GM12878 (cell line): Measurements from ENCODE around the gene CACNA2D3. TPM values are rescaled to one million over a fixed set of nuclear protein-coding genes. Genes with fewer than 3 reads are reported as not detected.

Experiments used
- ATAC-seq: fragments of 200-7000 bp; cut with Tn5 transposase; 3 replicates; pipeline ENCODE4 v1.9.1; 2020; ENCODE audit warnings: mild to moderate bottlenecking, moderate library complexity
- BruUV-seq: library from RNA; stranded (reverse); fragments of 400-500 nt; replicated peaks from 2 replicates; lab custom pipeline; 2021; lab: Mats Ljungman, UMichigan
- CTCF ChIA-PET: fragments of 300-600 bp; sonication (Branson Sonifier 250); formaldehyde crosslinking; extraction: SDS; loops from one replicate; lab custom pipeline; 2021; ENCODE audit warnings: inconsistent platforms; lab: Yijun Ruan, JAX
- POLR2A ChIA-PET: fragments of 350-600 bp; formaldehyde crosslinking; extraction: SDS; loops from one replicate; lab custom pipeline; 2021; ENCODE audit warnings: inconsistent platforms; lab: Charles Lee
- RAD21 ChIA-PET: fragments of 300-600 bp; sonication (Branson Sonifier 250); formaldehyde crosslinking; loops from one replicate; lab custom pipeline; 2023; ENCODE audit warnings: antibody characterized with exemption; ENCODE audit not compliant: unreplicated experiment; lab: Charles Lee
- SMC1A ChIA-PET: fragments of 300-600 bp; sonication (Branson Sonifier 250); formaldehyde crosslinking; loops from one replicate; lab custom pipeline; 2023; ENCODE audit not compliant: unreplicated experiment, uncharacterized antibody; lab: Charles Lee
- DNase-seq: peaks from one replicate; pipeline ENCODE4 v3.0.0-alpha.2; 2011; ENCODE audit warnings: low read depth, low spot score
- FAIRE-seq: peaks from 3 replicates; lab custom pipeline; 2011; peaks lifted over from hg19 to GRCh38; lab: Jason Lieb, UNC
- H2AFZ ChIP-seq: 2 replicates; pipeline ENCODE4 v1.6.0; 2011; ENCODE audit warnings: low read depth, low read length, control low read depth; ENCODE audit not compliant: control insufficient read depth
- H3K27ac ChIP-seq: 2 replicates; pipeline ENCODE4 v1.5.1; 2011; ENCODE audit warnings: control low read depth; ENCODE audit not compliant: control insufficient read depth, insufficient read depth
- H3K27me3 ChIP-seq, 2 experiments: replicated peaks in 1 of 2; 2 replicates each; pipeline versions ENCODE4 v1.6.0 to v1.6.1; 2011; ENCODE audit warnings: low read length in 1 of 2; ENCODE audit not compliant: control insufficient read depth in 2 of 2, insufficient read depth in 2 of 2
- H3K36me3 ChIP-seq, 2 experiments: 2 replicates each; pipeline ENCODE4 v1.5.1; 2011; ENCODE audit warnings: low read length in 1 of 2; ENCODE audit not compliant: control insufficient read depth in 2 of 2, insufficient read depth in 2 of 2
- H3K4me1 ChIP-seq: 2 replicates; pipeline ENCODE4 v1.6.1; 2011; ENCODE audit warnings: mild to moderate bottlenecking, low read length, moderate library complexity, mixed read lengths; ENCODE audit not compliant: control insufficient read depth, insufficient read depth
- H3K4me2 ChIP-seq: 2 replicates; pipeline ENCODE4 v1.6.0; 2011; ENCODE audit warnings: control low read depth; ENCODE audit not compliant: control insufficient read depth, insufficient read depth
- H3K4me3 ChIP-seq: fragments of 200-600 bp; sonication (generic); 2 replicates; pipeline ENCODE4 v1.5.1; 2016
- H3K79me2 ChIP-seq: 2 replicates; pipeline ENCODE4 v1.6.0; 2011; ENCODE audit warnings: low read length; ENCODE audit not compliant: control insufficient read depth, insufficient read depth
- H3K9ac ChIP-seq: 2 replicates; pipeline ENCODE4 v1.8.0; 2011; ENCODE audit warnings: low read length, control low read depth, mixed read lengths; ENCODE audit not compliant: control insufficient read depth, insufficient read depth
- H3K9me3 ChIP-seq: replicated peaks from 3 replicates; pipeline ENCODE4 v1.5.1; 2011; ENCODE audit warnings: mild to moderate bottlenecking, low read length; ENCODE audit not compliant: control insufficient read depth, insufficient read depth
- H4K20me1 ChIP-seq: 2 replicates; pipeline ENCODE4 v1.6.0; 2011; ENCODE audit not compliant: control insufficient read depth, insufficient read depth
- CEBPB ChIP-seq, 2 experiments: fragments of 150-350 bp in 1 of 2; IDR thresholded peaks; 2 replicates each; pipeline ENCODE4 v1.6.1; 2012 to 2014; ENCODE audit warnings: low read depth in 2 of 2, low read length in 2 of 2, borderline replicate concordance in 1 of 2, inconsistent platforms in 1 of 2
- CHD1 ChIP-seq: IDR thresholded peaks from 2 replicates; pipeline ENCODE4 v1.6.1; 2012; ENCODE audit warnings: low read depth, low read length, improper control_type of control experiment
- CHD2 ChIP-seq: IDR thresholded peaks from 2 replicates; pipeline ENCODE4 v1.6.1; 2011; ENCODE audit warnings: low read depth, low read length, improper control_type of control experiment, borderline replicate concordance
- HDGF ChIP-seq: fragments of 450-650 bp; IDR thresholded peaks from 2 replicates; pipeline ENCODE4 v1.6.1; 2016; ENCODE audit warnings: antibody characterized with exemption
- NFIC ChIP-seq: IDR thresholded peaks from 2 replicates; pipeline ENCODE4 v1.6.1; 2012; ENCODE audit warnings: low read depth, mild to moderate bottlenecking, inconsistent platforms, low read length, moderate library complexity
- SMAD5 ChIP-seq: IDR thresholded peaks from 2 replicates; pipeline ENCODE4 v1.6.1; 2016; ENCODE audit warnings: antibody characterized with exemption, low read depth
- SRF ChIP-seq, 2 experiments: IDR thresholded peaks; 2 replicates each; pipeline ENCODE4 v1.6.1; 2011; ENCODE audit warnings: low read depth in 2 of 2, low read length in 2 of 2, mild to moderate bottlenecking in 1 of 2, moderate library complexity in 1 of 2
- WGBS: methylation state at CpG from one replicate; pipeline ENCODE4 v1.1.6; 2016; ENCODE audit warnings: low lambda C conversion rate; ENCODE audit not compliant: insufficient replicate concordance, insufficient coverage; ENCODE audit errors: missing lambda C conversion rate; 5-methylcytosine and 5-hydroxymethylcytosine counted together
- in situ Hi-C: fragments of 300-500 bp; cut with MboI; formaldehyde crosslinking; loops from 9 replicates; pipeline ENCODE4 v1.14.3; 2018; ENCODE audit warnings: mixed read lengths
- intact Hi-C: fragments of 100-400 bp; cut with micrococcal nuclease; formaldehyde crosslinking; loops from one replicate; pipeline ENCODE4 v1.14.2; 2022; ENCODE audit not compliant: unreplicated experiment
- polyA plus RNA-seq, 11 experiments: library from polyadenylated mRNA; depleted of rRNA in 4 of 11; unstranded in 6 of 11; stranded (reverse) in 5 of 11; fragments of >200 nt; fragmentation: Nextera tagmentation in 4 of 11; fragmentation: Illumina TruSeq in 1 of 11; extraction: Ambion mirVana in 4 of 11; extraction: Trizol in 1 of 11; gene quantifications; 1 replicate in 1 of 11; 2 replicates in 10 of 11; pipeline versions ENCODE4 v1.2.1 to v1.2.3, GENCODE V29; 2011 to 2016; ENCODE audit warnings: inconsistent platforms in 2 of 11, missing spikeins in 2 of 11, low read depth in 1 of 11
- total RNA-seq, 4 experiments: library from RNA; depleted of rRNA in 3 of 4; stranded (reverse); fragments of >200 nt in 3 of 4; fragmentation: Illumina TruSeq in 1 of 4; extraction: Trizol in 1 of 4; gene quantifications; 2 replicates each; pipeline versions ENCODE4 v1.2.1 to v1.2.3, GENCODE V29; 2013 to 2021
- TF ChIP-seq, protein P1 (sequence below): fragments of 450-650 bp; IDR thresholded peaks from 2 replicates; pipeline ENCODE4 v1.6.1; 2017; ENCODE audit warnings: low read depth, mild to moderate bottlenecking, moderate library complexity
- TF ChIP-seq, protein P2 (sequence below): IDR thresholded peaks from 2 replicates; pipeline ENCODE4 v1.6.1; 2011; ENCODE audit warnings: low read depth, low read length, improper control_type of control experiment, borderline replicate concordance

CACNA2D3 gene
- total and polyA plus RNA-seq, 10 of the 15 experiments (the other 5 are each of a cell fraction or from before 2014, with no cell fraction given) = not detected

DNA sequence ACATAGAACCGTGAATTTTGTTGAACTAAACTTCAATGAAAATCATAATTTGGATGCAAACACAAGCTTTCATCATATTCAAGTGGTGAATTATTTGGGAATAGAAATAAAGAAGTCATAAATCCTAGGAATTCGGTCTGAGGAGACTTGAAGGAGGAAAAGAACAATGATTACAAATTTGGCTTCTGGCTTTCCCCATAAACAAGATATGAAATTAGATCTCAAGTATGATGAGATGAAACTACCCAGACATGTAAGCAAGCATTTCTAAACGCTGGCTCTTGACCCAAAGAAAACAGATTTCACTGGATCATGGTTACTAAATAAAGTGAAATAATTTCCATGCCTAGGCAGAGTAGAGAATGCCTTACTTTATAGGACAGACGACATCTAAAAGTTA lies 952.4 kb downstream of the CACNA2D3 start (continued):
- TF ChIP-seq, protein P1, sequence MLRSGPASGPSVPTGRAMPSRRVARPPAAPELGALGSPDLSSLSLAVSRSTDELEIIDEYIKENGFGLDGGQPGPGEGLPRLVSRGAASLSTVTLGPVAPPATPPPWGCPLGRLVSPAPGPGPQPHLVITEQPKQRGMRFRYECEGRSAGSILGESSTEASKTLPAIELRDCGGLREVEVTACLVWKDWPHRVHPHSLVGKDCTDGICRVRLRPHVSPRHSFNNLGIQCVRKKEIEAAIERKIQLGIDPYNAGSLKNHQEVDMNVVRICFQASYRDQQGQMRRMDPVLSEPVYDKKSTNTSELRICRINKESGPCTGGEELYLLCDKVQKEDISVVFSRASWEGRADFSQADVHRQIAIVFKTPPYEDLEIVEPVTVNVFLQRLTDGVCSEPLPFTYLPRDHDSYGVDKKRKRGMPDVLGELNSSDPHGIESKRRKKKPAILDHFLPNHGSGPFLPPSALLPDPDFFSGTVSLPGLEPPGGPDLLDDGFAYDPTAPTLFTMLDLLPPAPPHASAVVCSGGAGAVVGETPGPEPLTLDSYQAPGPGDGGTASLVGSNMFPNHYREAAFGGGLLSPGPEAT = no peak
- no peak for TF ChIP-seq CHD2

DNA sequence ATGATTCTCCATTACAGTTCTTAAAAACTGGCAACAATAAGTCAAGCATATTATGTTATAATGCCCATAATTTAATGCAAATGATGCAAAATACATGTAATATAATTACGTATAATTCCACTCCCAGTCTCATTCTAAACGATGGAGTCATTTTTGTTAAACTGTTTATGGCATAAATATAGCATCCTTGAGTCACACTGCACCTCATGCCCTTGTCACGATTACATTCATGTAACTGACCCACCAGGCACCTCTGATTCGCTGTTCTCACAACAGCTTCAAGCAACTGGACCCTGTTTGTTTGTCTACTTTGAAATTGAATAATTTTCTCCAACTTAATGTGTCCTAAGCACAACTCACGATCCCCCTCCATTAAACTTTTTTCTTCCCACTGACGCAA lies 953.5 kb downstream of the CACNA2D3 start:
- no peak for DNase-seq
- 12% methylated on average over 6 of the region's 6 CpGs for WGBS
- TF ChIP-seq SMAD5 (no peak), CEBPB (IDR thresholded peaks at IDR 0.05; ENCODE audit: borderline replicate concordance in 1 of 2, low read depth in 2 of 2, low read length in 2 of 2) (no peak), NFIC (no peak), SRF (IDR thresholded peaks at IDR 0.05; ENCODE audit: low read depth in 2 of 2, low read length in 2 of 2) (no peak), CHD1 (no peak), HDGF (no peak)
- TF ChIP-seq, protein P2, sequence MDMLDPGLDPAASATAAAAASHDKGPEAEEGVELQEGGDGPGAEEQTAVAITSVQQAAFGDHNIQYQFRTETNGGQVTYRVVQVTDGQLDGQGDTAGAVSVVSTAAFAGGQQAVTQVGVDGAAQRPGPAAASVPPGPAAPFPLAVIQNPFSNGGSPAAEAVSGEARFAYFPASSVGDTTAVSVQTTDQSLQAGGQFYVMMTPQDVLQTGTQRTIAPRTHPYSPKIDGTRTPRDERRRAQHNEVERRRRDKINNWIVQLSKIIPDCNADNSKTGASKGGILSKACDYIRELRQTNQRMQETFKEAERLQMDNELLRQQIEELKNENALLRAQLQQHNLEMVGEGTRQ = no peak
- Histone ChIP-seq H3K27ac (no peak overlapping the region), H4K20me1 (no peaks in the 10 kb centered on the region), H3K9ac (no peak overlapping the region), H3K4me2 (no peak overlapping the region), H3K4me1 (no peaks in the 10 kb centered on the region), H3K9me3 (no peaks in the 10 kb centered on the region), H3K36me3 (no peaks in the 10 kb centered on the region), H3K79me2 (no peaks in the 10 kb centered on the region), H3K4me3 (no peak overlapping the region), H2AFZ (no peak overlapping the region), H3K27me3 (no peaks in the 10 kb centered on the region; a peak in 1 of 4 replicates)
- BruUV-seq = no TSS peak
- no peak for ATAC-seq
- SMC1A ChIA-PET = no interaction called here
- no peak for FAIRE-seq
- CTCF ChIA-PET = no interaction called here
- POLR2A ChIA-PET = no interaction called here
- in situ Hi-C loops (no loop called here), intact Hi-C loops (no loop called here)
- RAD21 ChIA-PET = no interaction called here
